ENCODE results near the gene SPATA13.

SPATA13 gene

GRCh38 chr13:24267801-24268200 is 107.3 kb downstream of the SPATA13 start:
- TF ChIP-seq ZBTB7A (IDR thresholded peaks at IDR 0.05; ENCODE audit: low read depth) (no peak), CEBPB (IDR thresholded peaks at IDR 0.05) (no peak), MAX (IDR thresholded peaks at IDR 0.05) (no peak), TAF1 (IDR thresholded peaks at IDR 0.05; ENCODE audit: low read depth) (no peak), EGR1 (IDR thresholded peaks at IDR 0.05) (no peak), YY1 (IDR thresholded peaks at IDR 0.05; ENCODE audit: low read depth) (no peak), FOXM1 (IDR thresholded peaks at IDR 0.05; ENCODE audit: borderline replicate concordance, low read depth) (no peak), CREB1 (IDR thresholded peaks at IDR 0.05; ENCODE audit: low read depth) (no peak), EP300 (IDR thresholded peaks at IDR 0.05; ENCODE audit: borderline replicate concordance) (no peak), USF1 (IDR thresholded peaks at IDR 0.05) (no peak), TCF12 (IDR thresholded peaks at IDR 0.05; ENCODE audit: low read depth) (no peak)

GRCh38 chr13:24269821-24270220 is 109.3 kb downstream of the SPATA13 start:
- TF ChIP-seq EP300 (IDR thresholded peaks at IDR 0.05; ENCODE audit: borderline replicate concordance) (no peak), EGR1 (IDR thresholded peaks at IDR 0.05) (no peak), CREB1 (IDR thresholded peaks at IDR 0.05; ENCODE audit: low read depth) (no peak), NFIC (IDR thresholded peaks at IDR 0.05) (no peak), TAF1 (IDR thresholded peaks at IDR 0.05; ENCODE audit: low read depth) (no peak)

GRCh38 chr13:24270639-24271141 is 110.2 kb downstream of the SPATA13 start:
- TF ChIP-seq TEAD4 (IDR thresholded peaks at IDR 0.05) (no peak), ZBTB7A (IDR thresholded peaks at IDR 0.05; ENCODE audit: low read depth) (no peak), TAF1 (IDR thresholded peaks at IDR 0.05; ENCODE audit: low read depth) (no peak), EP300 (IDR thresholded peaks at IDR 0.05; ENCODE audit: borderline replicate concordance) (no peak), EGR1 (IDR thresholded peaks at IDR 0.05) (no peak), REST (IDR thresholded peaks at IDR 0.05; ENCODE audit: low read depth) (no peak), YY1 (IDR thresholded peaks at IDR 0.05; ENCODE audit: low read depth) (no peak), TCF12 (IDR thresholded peaks at IDR 0.05; ENCODE audit: low read depth) (no peak), FOXM1 (IDR thresholded peaks at IDR 0.05; ENCODE audit: borderline replicate concordance, low read depth) (no peak)

- no peak for TF ChIP-seq FOXM1 (IDR thresholded peaks at IDR 0.05; ENCODE audit: borderline replicate concordance, low read depth)
- TF ChIP-seq CEBPB (IDR thresholded peaks at IDR 0.05), result no peak
- TF ChIP-seq CREB1 (IDR thresholded peaks at IDR 0.05; ENCODE audit: low read depth), result no peak
- no peak for TF ChIP-seq RAD21 (IDR thresholded peaks at IDR 0.05; ENCODE audit: low read depth)
- no peak for TF ChIP-seq ZBTB7A (IDR thresholded peaks at IDR 0.05; ENCODE audit: low read depth)
- no peak for TF ChIP-seq EP300 (IDR thresholded peaks at IDR 0.05; ENCODE audit: borderline replicate concordance)
- no peak for TF ChIP-seq REST (IDR thresholded peaks at IDR 0.05; ENCODE audit: low read depth)
- TF ChIP-seq USF1 (IDR thresholded peaks at IDR 0.05), result no peak
- TF ChIP-seq EGR1 (IDR thresholded peaks at IDR 0.05), result no peak
- no peak for TF ChIP-seq TEAD4 (IDR thresholded peaks at IDR 0.05)
- no peak for TF ChIP-seq TAF1 (IDR thresholded peaks at IDR 0.05; ENCODE audit: low read depth)
- no peak for TF ChIP-seq YY1 (IDR thresholded peaks at IDR 0.05; ENCODE audit: low read depth)
Observed at GRCh38 chr13:24271231-24271600, 110.7 kb downstream of the SPATA13 start.

- TF ChIP-seq ZBTB7A (IDR thresholded peaks at IDR 0.05; ENCODE audit: low read depth), result no peak
- TF ChIP-seq EGR1 (IDR thresholded peaks at IDR 0.05), result no peak
- TF ChIP-seq FOXM1 (IDR thresholded peaks at IDR 0.05; ENCODE audit: borderline replicate concordance, low read depth), result no peak
- TF ChIP-seq MAX (IDR thresholded peaks at IDR 0.05), result no peak
- TF ChIP-seq TAF1 (IDR thresholded peaks at IDR 0.05; ENCODE audit: low read depth), result no peak
- TF ChIP-seq YY1 (IDR thresholded peaks at IDR 0.05; ENCODE audit: low read depth), result no peak
- TF ChIP-seq NFIC (IDR thresholded peaks at IDR 0.05), result no peak
- no peak for TF ChIP-seq REST (IDR thresholded peaks at IDR 0.05; ENCODE audit: low read depth)
Observed at GRCh38 chr13:24271601-24272451, 111.3 kb downstream of the SPATA13 start.
